Measurements from ENCODE around the gene NPAS3. TPM values are rescaled to one million over a fixed set of nuclear protein-coding genes. Genes with fewer than 3 reads are reported as not detected.

The NPAS3 gene
- total RNA-seq, 1 experiment from 2014 or later: not detected

DNA sequence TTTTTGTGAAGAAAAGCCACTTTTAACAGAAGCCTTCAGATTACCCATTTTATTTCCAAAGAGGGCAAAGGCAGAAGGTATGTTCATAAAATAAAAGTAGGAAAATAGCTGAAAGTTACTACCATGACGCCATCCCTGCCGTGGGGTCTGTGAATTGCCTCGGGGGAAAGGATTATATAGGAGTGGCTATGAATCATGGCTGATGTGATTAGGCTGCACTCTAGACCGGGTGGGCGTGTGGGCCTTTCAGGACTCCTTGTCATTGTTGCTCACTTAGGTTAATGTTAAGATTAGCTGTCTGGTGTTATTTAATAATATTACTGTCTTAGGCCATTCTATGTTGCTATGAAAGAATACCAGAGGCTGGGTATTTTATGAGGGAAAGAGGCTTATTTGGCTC lies 816.7 kb downstream of the NPAS3 start:
- no peak overlapping the region for H2AFZ ChIP-seq (ENCODE audit: low read depth, low read length, poor library complexity, severe bottlenecking)
- H3K4me3 ChIP-seq (replicated peaks in 1 of 2; ENCODE audit: low read depth in 1 of 2, low read length in 2 of 2): no peak overlapping the region
- DNase-seq (ENCODE audit: low read depth, low spot score): no peak
- ChIA-PET CTCF (no interaction called here), RAD21 (ENCODE audit: low non-redundant PET in 1 of 2, low total read pairs in 2 of 2, uncharacterized antibody in 2 of 2, unreplicated experiment in 2 of 2) (no interaction called here), POLR2A (no interaction called here)
- H3K4me2 ChIP-seq (ENCODE audit: low read length): no peak overlapping the region
- no peaks in the 10 kb centered on the region for H3K9me2 ChIP-seq (ENCODE audit: insufficient read depth)
- H4K20me1 ChIP-seq (ENCODE audit: insufficient read depth): no peaks in the 10 kb centered on the region
- BruUV-seq (replicated peaks): no TSS peak
- no peaks in the 10 kb centered on the region for H3K79me2 ChIP-seq (ENCODE audit: insufficient read depth, low read length)
- H3K36me3 ChIP-seq (ENCODE audit: control insufficient read depth in 1 of 2, insufficient read depth in 2 of 2, low read length in 2 of 2): no peaks in the 10 kb centered on the region
- H3K27ac ChIP-seq (ENCODE audit: low read depth, low read length): no peak overlapping the region
- no peaks in the 10 kb centered on the region for H3K4me1 ChIP-seq (ENCODE audit: control insufficient read depth in 1 of 2, insufficient read depth in 2 of 2, low read length in 2 of 2)
- H3K27me3 ChIP-seq (ENCODE audit: insufficient read depth, low read length): peaks cover 16% of the 10 kb centered on the region
- H3K9me3 ChIP-seq (ENCODE audit: control insufficient read depth in 1 of 2, insufficient read depth in 1 of 2, low read depth in 1 of 2, low read length in 2 of 2): no peaks in the 10 kb centered on the region
- H3K9ac ChIP-seq (ENCODE audit: low read length): no peak overlapping the region
- TF ChIP-seq, protein P1, sequence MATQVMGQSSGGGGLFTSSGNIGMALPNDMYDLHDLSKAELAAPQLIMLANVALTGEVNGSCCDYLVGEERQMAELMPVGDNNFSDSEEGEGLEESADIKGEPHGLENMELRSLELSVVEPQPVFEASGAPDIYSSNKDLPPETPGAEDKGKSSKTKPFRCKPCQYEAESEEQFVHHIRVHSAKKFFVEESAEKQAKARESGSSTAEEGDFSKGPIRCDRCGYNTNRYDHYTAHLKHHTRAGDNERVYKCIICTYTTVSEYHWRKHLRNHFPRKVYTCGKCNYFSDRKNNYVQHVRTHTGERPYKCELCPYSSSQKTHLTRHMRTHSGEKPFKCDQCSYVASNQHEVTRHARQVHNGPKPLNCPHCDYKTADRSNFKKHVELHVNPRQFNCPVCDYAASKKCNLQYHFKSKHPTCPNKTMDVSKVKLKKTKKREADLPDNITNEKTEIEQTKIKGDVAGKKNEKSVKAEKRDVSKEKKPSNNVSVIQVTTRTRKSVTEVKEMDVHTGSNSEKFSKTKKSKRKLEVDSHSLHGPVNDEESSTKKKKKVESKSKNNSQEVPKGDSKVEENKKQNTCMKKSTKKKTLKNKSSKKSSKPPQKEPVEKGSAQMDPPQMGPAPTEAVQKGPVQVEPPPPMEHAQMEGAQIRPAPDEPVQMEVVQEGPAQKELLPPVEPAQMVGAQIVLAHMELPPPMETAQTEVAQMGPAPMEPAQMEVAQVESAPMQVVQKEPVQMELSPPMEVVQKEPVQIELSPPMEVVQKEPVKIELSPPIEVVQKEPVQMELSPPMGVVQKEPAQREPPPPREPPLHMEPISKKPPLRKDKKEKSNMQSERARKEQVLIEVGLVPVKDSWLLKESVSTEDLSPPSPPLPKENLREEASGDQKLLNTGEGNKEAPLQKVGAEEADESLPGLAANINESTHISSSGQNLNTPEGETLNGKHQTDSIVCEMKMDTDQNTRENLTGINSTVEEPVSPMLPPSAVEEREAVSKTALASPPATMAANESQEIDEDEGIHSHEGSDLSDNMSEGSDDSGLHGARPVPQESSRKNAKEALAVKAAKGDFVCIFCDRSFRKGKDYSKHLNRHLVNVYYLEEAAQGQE (IDR thresholded peaks at IDR 0.05; ENCODE audit: low read depth): no peak
- TF ChIP-seq EZH2 (IDR thresholded peaks at IDR 0.05) (no peak), SRF (IDR thresholded peaks at IDR 0.05; ENCODE audit: low read depth) (no peak), RAD21 (IDR thresholded peaks at IDR 0.05; ENCODE audit: low read depth) (no peak), EZH2phosphoT487 (IDR thresholded peaks at IDR 0.05; ENCODE audit: borderline replicate concordance) (no peak), ELF1 (IDR thresholded peaks at IDR 0.05; ENCODE audit: borderline replicate concordance, low read depth) (no peak), POLR2AphosphoS5 (IDR thresholded peaks at IDR 0.05; ENCODE audit: low read depth, low read length) (no peak)
- TF ChIP-seq, protein P2, sequence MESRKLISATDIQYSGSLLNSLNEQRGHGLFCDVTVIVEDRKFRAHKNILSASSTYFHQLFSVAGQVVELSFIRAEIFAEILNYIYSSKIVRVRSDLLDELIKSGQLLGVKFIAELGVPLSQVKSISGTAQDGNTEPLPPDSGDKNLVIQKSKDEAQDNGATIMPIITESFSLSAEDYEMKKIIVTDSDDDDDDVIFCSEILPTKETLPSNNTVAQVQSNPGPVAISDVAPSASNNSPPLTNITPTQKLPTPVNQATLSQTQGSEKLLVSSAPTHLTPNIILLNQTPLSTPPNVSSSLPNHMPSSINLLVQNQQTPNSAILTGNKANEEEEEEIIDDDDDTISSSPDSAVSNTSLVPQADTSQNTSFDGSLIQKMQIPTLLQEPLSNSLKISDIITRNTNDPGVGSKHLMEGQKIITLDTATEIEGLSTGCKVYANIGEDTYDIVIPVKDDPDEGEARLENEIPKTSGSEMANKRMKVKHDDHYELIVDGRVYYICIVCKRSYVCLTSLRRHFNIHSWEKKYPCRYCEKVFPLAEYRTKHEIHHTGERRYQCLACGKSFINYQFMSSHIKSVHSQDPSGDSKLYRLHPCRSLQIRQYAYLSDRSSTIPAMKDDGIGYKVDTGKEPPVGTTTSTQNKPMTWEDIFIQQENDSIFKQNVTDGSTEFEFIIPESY (IDR thresholded peaks at IDR 0.05; ENCODE audit: extremely low read depth, insufficient replicate concordance, low read length): no peak
- intact Hi-C loops (cut with micrococcal nuclease): no loop called here
- no peak for ATAC-seq
